Left ventricle myocardium inferior (tissue), 1 donor: Measurements from ENCODE around the gene KBTBD8. TPM values are rescaled to one million over a fixed set of nuclear protein-coding genes. Genes with fewer than 3 reads are reported as not detected.

ENCODE experiments used
- DNase-seq: peaks from one replicate; pipeline ENCODE4 v3.0.0-alpha.2; 2020
- H3K27ac ChIP-seq: fragments of 200-600 bp; replicated peaks from 2 replicates; pipeline ENCODE4 v1.8.0; 2021
- H3K27me3 ChIP-seq: fragments of 200-600 bp; 2 replicates; pipeline ENCODE4 v1.8.0; 2021; ENCODE audit warnings: low read depth
- H3K36me3 ChIP-seq: fragments of 200-600 bp; 2 replicates; pipeline ENCODE4 v1.8.0; 2021
- H3K4me1 ChIP-seq: fragments of 200-600 bp; 2 replicates; pipeline ENCODE4 v1.8.0; 2021
- H3K4me3 ChIP-seq: fragments of 200-600 bp; 2 replicates; pipeline ENCODE4 v1.8.0; 2021; ENCODE audit warnings: mild to moderate bottlenecking, moderate library complexity
- H3K9me3 ChIP-seq: fragments of 200-600 bp; replicated peaks from 2 replicates; pipeline ENCODE4 v1.8.0; 2021
- CTCF ChIP-seq: fragments of 200-600 bp; IDR thresholded peaks from 2 replicates; pipeline ENCODE4 v1.8.0; 2021; ENCODE audit warnings: antibody characterized with exemption, mild to moderate bottlenecking, borderline replicate concordance
- intact Hi-C: fragments of 100-400 bp; cut with micrococcal nuclease; formaldehyde crosslinking; loops from one replicate; pipeline ENCODE4 v1.11.0; 2022
- total RNA-seq: library from RNA; stranded (reverse); fragmentation: NEBNext Ultra II Directional; extraction: Animal tissue kit (Norgen Biotek cat#: 25700); gene quantifications from one replicate; pipeline ENCODE4 v1.2.1, GENCODE V29; 2021
- donor health status: DM: no; HTN: yes; CAD: no; lungs with severe emphysema.

Gene KBTBD8
- total RNA-seq, 1 donor from 2014 or later = 3.6 TPM

GRCh38 chr3:66956742-66957141, 41.4 kb upstream of the KBTBD8 start:
- H3K4me1 ChIP-seq = no peaks in the 10 kb centered on the region

GRCh38 chr3:66957367-66957766, 40.7 kb upstream of the KBTBD8 start:
- Histone ChIP-seq H3K4me3 (no peak overlapping the region), H3K9me3 (no peaks in the 10 kb centered on the region), H3K4me1 (no peaks in the 10 kb centered on the region), H3K36me3 (no peaks in the 10 kb centered on the region), H3K27ac (no peak overlapping the region), H3K27me3 (peaks cover 85% of the 10 kb centered on the region)
- DNase-seq = no peak
- intact Hi-C loops = no loop called here
- no peak for TF ChIP-seq CTCF

More at GRCh38 chr3:66956742-66957141, 41.4 kb upstream of the KBTBD8 start:
- intact Hi-C loops = no loop called here
- H3K27ac ChIP-seq = no peak overlapping the region
- no peak for DNase-seq
- peaks cover 83% of the 10 kb centered on the region for H3K27me3 ChIP-seq
- H3K9me3 ChIP-seq = no peaks in the 10 kb centered on the region
- no peaks in the 10 kb centered on the region for H3K36me3 ChIP-seq
- TF ChIP-seq CTCF = no peak
- no peak overlapping the region for H3K4me3 ChIP-seq

GRCh38 chr3:66958067-66958466, 40.0 kb upstream of the KBTBD8 start:
- H3K36me3 ChIP-seq = no peaks in the 10 kb centered on the region
- H3K4me1 ChIP-seq = no peaks in the 10 kb centered on the region
- intact Hi-C loops = no loop called here
- no peaks in the 10 kb centered on the region for H3K9me3 ChIP-seq
- no peak overlapping the region for H3K27ac ChIP-seq
- no peak for TF ChIP-seq CTCF
- H3K4me3 ChIP-seq = no peak overlapping the region
- peaks cover 86% of the 10 kb centered on the region for H3K27me3 ChIP-seq
- no peak for DNase-seq

- Histone ChIP-seq H3K9me3 (no peaks in the 10 kb centered on the region), H3K4me1 (no peaks in the 10 kb centered on the region), H3K36me3 (no peaks in the 10 kb centered on the region), H3K4me3 (no peak overlapping the region), H3K27ac (no peak overlapping the region), H3K27me3 (peaks cover 96% of the 10 kb centered on the region)
- intact Hi-C loops = loop anchor here (10.0 kb wide), 1 partner anchor 1932 kb away; no protein-coding TSS in a partner anchor
- DNase-seq = no peak
- TF ChIP-seq CTCF = no peak
Measured at GRCh38 chr3:66962664-66963063, 35.4 kb upstream of the KBTBD8 start.

GRCh38 chr3:66971245-66971644, 26.9 kb upstream of the KBTBD8 start:
- no peak overlapping the region for H3K27ac ChIP-seq
- no peak for TF ChIP-seq CTCF
- H3K27me3 ChIP-seq = peaks cover 20% of the 10 kb centered on the region
- peaks cover 12% of the 10 kb centered on the region for H3K4me1 ChIP-seq
- DNase-seq = no peak
- H3K36me3 ChIP-seq = no peaks in the 10 kb centered on the region
- no peaks in the 10 kb centered on the region for H3K9me3 ChIP-seq
- intact Hi-C loops = loop anchor here (5.0 kb wide), 1 partner anchor 66 kb away; no protein-coding TSS in a partner anchor
- H3K4me3 ChIP-seq = no peak overlapping the region
